ENCODE measurements around the gene STYX. TPM values are rescaled to one million over a fixed set of nuclear protein-coding genes. Genes with fewer than 3 reads are reported as not detected.

STYX gene
- total and polyA plus RNA-seq, 2 experiments from 2014 or later, result 23.3 to 40.2 TPM

DNA sequence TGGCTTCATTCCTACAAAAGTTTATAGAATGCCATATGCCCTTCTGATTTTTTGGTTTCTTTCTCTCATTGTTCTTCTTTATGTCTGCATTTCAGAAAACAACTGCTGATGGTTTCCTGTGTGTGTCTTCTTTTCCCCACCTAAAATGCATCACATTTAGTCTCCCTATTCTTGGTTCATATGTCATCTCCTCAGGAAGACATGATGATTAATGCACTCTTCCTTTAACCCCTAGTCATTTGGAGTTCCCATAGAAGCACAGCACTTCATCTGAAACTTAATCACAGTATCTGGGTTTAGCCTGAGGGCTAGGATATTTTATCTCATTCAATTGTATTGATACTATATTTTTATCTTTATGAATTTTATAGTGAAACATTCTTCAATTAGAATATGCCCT is 39.9 kb downstream of the STYX start (continued):
- TF ChIP-seq, protein P1, sequence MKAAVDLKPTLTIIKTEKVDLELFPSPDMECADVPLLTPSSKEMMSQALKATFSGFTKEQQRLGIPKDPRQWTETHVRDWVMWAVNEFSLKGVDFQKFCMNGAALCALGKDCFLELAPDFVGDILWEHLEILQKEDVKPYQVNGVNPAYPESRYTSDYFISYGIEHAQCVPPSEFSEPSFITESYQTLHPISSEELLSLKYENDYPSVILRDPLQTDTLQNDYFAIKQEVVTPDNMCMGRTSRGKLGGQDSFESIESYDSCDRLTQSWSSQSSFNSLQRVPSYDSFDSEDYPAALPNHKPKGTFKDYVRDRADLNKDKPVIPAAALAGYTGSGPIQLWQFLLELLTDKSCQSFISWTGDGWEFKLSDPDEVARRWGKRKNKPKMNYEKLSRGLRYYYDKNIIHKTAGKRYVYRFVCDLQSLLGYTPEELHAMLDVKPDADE (IDR thresholded peaks at IDR 0.05), result no peak
- TF ChIP-seq STAT1 (IDR thresholded peaks at IDR 0.05; ENCODE audit: unreplicated experiment) (no peak), EZH2phosphoT487 (IDR thresholded peaks at IDR 0.05; ENCODE audit: unreplicated experiment) (no peak)
- TF ChIP-seq, protein P2, sequence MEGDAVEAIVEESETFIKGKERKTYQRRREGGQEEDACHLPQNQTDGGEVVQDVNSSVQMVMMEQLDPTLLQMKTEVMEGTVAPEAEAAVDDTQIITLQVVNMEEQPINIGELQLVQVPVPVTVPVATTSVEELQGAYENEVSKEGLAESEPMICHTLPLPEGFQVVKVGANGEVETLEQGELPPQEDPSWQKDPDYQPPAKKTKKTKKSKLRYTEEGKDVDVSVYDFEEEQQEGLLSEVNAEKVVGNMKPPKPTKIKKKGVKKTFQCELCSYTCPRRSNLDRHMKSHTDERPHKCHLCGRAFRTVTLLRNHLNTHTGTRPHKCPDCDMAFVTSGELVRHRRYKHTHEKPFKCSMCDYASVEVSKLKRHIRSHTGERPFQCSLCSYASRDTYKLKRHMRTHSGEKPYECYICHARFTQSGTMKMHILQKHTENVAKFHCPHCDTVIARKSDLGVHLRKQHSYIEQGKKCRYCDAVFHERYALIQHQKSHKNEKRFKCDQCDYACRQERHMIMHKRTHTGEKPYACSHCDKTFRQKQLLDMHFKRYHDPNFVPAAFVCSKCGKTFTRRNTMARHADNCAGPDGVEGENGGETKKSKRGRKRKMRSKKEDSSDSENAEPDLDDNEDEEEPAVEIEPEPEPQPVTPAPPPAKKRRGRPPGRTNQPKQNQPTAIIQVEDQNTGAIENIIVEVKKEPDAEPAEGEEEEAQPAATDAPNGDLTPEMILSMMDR (conservative IDR thresholded peaks at IDR 0.05; ENCODE audit: low read depth in 2 of 2), result no peak

DNA sequence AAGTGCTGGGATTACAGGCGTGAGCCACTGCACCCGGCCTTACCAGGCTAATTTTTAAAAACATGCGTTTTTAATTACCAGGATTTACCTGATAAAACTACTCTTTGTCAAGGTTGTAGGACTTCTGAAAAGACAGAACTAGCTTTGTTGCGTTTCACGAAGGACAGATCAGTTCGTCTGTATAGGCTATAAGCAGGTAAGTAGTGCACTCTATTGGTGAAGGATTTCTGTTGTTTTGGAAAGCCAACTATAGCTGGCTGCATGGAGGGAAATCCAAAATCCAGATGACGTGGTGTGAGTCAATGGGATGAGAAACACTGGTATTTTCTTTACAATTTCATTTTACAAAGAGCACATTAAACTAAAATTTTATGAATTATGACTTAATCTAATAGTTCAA is 46.9 kb downstream of the STYX start:
- Mint-ChIP-seq H3K27me3 (ENCODE audit: insufficient read depth, low read depth, poor library complexity) (no peaks in the 10 kb centered on the region), H3K9me3 (no peaks in the 10 kb centered on the region), H3K27ac (peak overlapping the region; percentile 51; the same call in 1 of the 2 replicates), H3K4me1 (no peaks in the 10 kb centered on the region), H3K4me3 (no peak overlapping the region), H3K36me3 (ENCODE audit: low read depth) (peaks cover 33% of the 10 kb centered on the region; the same call in 2 of the 3 replicates)
- Histone ChIP-seq H3K9me2 (ENCODE audit: insufficient read depth) (no peaks in the 10 kb centered on the region), H3K36me3 (ENCODE audit: insufficient read depth) (no peaks in the 10 kb centered on the region; the same call in 1 of the 2 replicates), H3K27me3 (ENCODE audit: insufficient read depth) (no peaks in the 10 kb centered on the region), H3K4me2 (no peak overlapping the region), H3K79me2 (replicated peaks; ENCODE audit: insufficient read depth) (no peaks in the 10 kb centered on the region), H3F3A (replicated peaks; ENCODE audit: low read depth) (no peaks in the 10 kb centered on the region), H3K27ac (ENCODE audit: low read depth) (0 out of 2 replicates have a peak overlapping the region, but pooled peaks have one; percentile 42), H2AFZ (no peak overlapping the region), H3K4me1 (ENCODE audit: insufficient read depth) (no peaks in the 10 kb centered on the region), H4K20me1 (replicated peaks; ENCODE audit: insufficient read depth) (no peaks in the 10 kb centered on the region), H3K4me3 (no peak overlapping the region)
- TF ChIP-seq EZH2 (IDR thresholded peaks at IDR 0.05; ENCODE audit: low read depth, unreplicated experiment), result no peak
- TF ChIP-seq, protein P2 (conservative IDR thresholded peaks at IDR 0.05; ENCODE audit: low read depth in 2 of 2), result peak; percentile 18 to 29; a peak in 2 of 4 replicates
- TF ChIP-seq STAT1 (IDR thresholded peaks at IDR 0.05; ENCODE audit: unreplicated experiment), result no peak
- TF ChIP-seq ZNF114 (CRISPR knock-in tag; IDR thresholded peaks at IDR 0.05), result no peak
- TF ChIP-seq, protein P1 (IDR thresholded peaks at IDR 0.05), result no peak
- no peak for TF ChIP-seq ZNF331 (CRISPR knock-in tag; IDR thresholded peaks at IDR 0.05; ENCODE audit: low read depth)
- DNase-seq (ENCODE audit: low spot score) (peak; percentile 13), ATAC-seq (no peak)

Data from GM23338 (cell line).